ENCODE results near the gene EIF5AL1. TPM values are rescaled to one million over a fixed set of nuclear protein-coding genes. Genes with fewer than 3 reads are reported as not detected.

EIF5AL1 gene
- total and polyA plus RNA-seq, 9 of the 15 experiments (the other 6 are each of a cell fraction or from before 2014, with no cell fraction given), result 0.03 to 3.4 (median 0.53) TPM; not detected in 1

- Histone ChIP-seq H3K4me3 (no peak overlapping the region), H3K4me1 (replicated peaks in 1 of 2; ENCODE audit: control insufficient read depth in 2 of 2, insufficient read depth in 2 of 2, low read length in 2 of 2) (no peaks in the 10 kb centered on the region), H2AFZ (ENCODE audit: low read depth, low read length) (no peak overlapping the region), H3K27ac (ENCODE audit: extremely low read depth, low read depth, low read length) (no peak overlapping the region), H4K20me1 (replicated peaks; ENCODE audit: control insufficient read depth, insufficient read depth, low read length) (no peaks in the 10 kb centered on the region), H3K36me3 (ENCODE audit: control insufficient read depth, insufficient read depth, low read length) (no peaks in the 10 kb centered on the region), H3K9me1 (ENCODE audit: control insufficient read depth, insufficient read depth, low read length) (no peaks in the 10 kb centered on the region), H3K9me3 (replicated peaks; ENCODE audit: control insufficient read depth, insufficient read depth, low read depth, low read length) (no peaks in the 10 kb centered on the region), H3K27me3 (ENCODE audit: control insufficient read depth in 2 of 2, insufficient read depth in 2 of 2, low read length in 2 of 2) (peaks cover 6 to 22% of the 10 kb centered on the region in 2 experiments; a peak in 4 of 5 replicates), H3K79me2 (ENCODE audit: control insufficient read depth, insufficient read depth, low read length) (no peaks in the 10 kb centered on the region), H3K4me2 (ENCODE audit: insufficient read depth, low read length) (no peak overlapping the region), H3K9ac (ENCODE audit: insufficient read depth in 1 of 2, low read depth in 2 of 2, low read length in 2 of 2) (no peak overlapping the region)
- intact Hi-C loops (cut with micrococcal nuclease), result no loop called here
- BruUV-seq (replicated peaks), result no TSS peak
- in situ Hi-C loops (cut with MboI), result loop anchor here (10.0 kb wide), 1 partner anchor 577 kb away; no protein-coding TSS in a partner anchor
- peak; percentile 19 for FAIRE-seq
- no peak for ATAC-seq
- ChIA-PET POLR2A (no interaction called here), CTCF (ENCODE audit: low intra/inter-chr PET ratio) (no interaction called here)
- TF ChIP-seq NFE2 (IDR thresholded peaks at IDR 0.05; ENCODE audit: low read depth), result no peak
- no peak for TF ChIP-seq ZNF175 (CRISPR knock-in tag; IDR thresholded peaks at IDR 0.05; ENCODE audit: low read depth)
- no peak for TF ChIP-seq HMBOX1 (IDR thresholded peaks at IDR 0.05)
- no peak for TF ChIP-seq ZNF518B (CRISPR knock-in tag; IDR thresholded peaks at IDR 0.05)
- TF ChIP-seq IFI16 (CRISPR knock-in tag; IDR thresholded peaks at IDR 0.05), result no peak
- TF ChIP-seq STAG1 (CRISPR knock-in tag; IDR thresholded peaks at IDR 0.05; ENCODE audit: borderline replicate concordance), result no peak
- no peak for TF ChIP-seq MEIS2 (IDR thresholded peaks at IDR 0.05; ENCODE audit: partially characterized antibody)
- no peak for TF ChIP-seq ZNF140 (CRISPR knock-in tag; IDR thresholded peaks at IDR 0.05)
- no peak for TF ChIP-seq THRAP3 (IDR thresholded peaks at IDR 0.05; ENCODE audit: borderline replicate concordance)
- no peak for DNase-seq (ENCODE audit: extremely low read depth in 1 of 4, low spot score in 3 of 4)
- WGBS (ENCODE audit: insufficient coverage, low coverage, missing lambda C conversion rate), result 1% methylated on average over 3 of the region's 3 CpGs
Measured at GRCh38 chr10:79547973-79548372, 35.6 kb downstream of the EIF5AL1 start.
